Tibial nerve (tissue), 3 donors: ENCODE results near the gene LRRTM4.

Experiments used
- POLR2A ChIP-seq, 2 donors: fragments of 450-650 bp; IDR thresholded peaks; one replicate each; pipeline ENCODE4 v1.6.1; 2017; ENCODE audit warnings: antibody characterized with exemption in 2 of 2, mild to moderate bottlenecking in 2 of 2, moderate library complexity in 2 of 2
- TF ChIP-seq, protein P1 (sequence below), 5 experiments: fragments of 200-600 bp in 3 of 5; fragments of 450-650 bp in 2 of 5; sonication (generic) in 3 of 5; IDR thresholded peaks; one replicate each; pipeline ENCODE4 v1.5.1; 2016 to 2019; ENCODE audit warnings: antibody characterized with exemption in 5 of 5, mild to moderate bottlenecking in 3 of 5, moderate library complexity in 2 of 5

- TF ChIP-seq, protein P1, sequence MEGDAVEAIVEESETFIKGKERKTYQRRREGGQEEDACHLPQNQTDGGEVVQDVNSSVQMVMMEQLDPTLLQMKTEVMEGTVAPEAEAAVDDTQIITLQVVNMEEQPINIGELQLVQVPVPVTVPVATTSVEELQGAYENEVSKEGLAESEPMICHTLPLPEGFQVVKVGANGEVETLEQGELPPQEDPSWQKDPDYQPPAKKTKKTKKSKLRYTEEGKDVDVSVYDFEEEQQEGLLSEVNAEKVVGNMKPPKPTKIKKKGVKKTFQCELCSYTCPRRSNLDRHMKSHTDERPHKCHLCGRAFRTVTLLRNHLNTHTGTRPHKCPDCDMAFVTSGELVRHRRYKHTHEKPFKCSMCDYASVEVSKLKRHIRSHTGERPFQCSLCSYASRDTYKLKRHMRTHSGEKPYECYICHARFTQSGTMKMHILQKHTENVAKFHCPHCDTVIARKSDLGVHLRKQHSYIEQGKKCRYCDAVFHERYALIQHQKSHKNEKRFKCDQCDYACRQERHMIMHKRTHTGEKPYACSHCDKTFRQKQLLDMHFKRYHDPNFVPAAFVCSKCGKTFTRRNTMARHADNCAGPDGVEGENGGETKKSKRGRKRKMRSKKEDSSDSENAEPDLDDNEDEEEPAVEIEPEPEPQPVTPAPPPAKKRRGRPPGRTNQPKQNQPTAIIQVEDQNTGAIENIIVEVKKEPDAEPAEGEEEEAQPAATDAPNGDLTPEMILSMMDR (IDR thresholded peaks at IDR 0.05): no peak
- TF ChIP-seq POLR2A (IDR thresholded peaks at IDR 0.05): no peak
Observed at GRCh38 chr2:77522888-77523287, 712 bp upstream of the LRRTM4 start.
